ENCODE data around the gene SLC9A9.

Gene SLC9A9

DNA sequence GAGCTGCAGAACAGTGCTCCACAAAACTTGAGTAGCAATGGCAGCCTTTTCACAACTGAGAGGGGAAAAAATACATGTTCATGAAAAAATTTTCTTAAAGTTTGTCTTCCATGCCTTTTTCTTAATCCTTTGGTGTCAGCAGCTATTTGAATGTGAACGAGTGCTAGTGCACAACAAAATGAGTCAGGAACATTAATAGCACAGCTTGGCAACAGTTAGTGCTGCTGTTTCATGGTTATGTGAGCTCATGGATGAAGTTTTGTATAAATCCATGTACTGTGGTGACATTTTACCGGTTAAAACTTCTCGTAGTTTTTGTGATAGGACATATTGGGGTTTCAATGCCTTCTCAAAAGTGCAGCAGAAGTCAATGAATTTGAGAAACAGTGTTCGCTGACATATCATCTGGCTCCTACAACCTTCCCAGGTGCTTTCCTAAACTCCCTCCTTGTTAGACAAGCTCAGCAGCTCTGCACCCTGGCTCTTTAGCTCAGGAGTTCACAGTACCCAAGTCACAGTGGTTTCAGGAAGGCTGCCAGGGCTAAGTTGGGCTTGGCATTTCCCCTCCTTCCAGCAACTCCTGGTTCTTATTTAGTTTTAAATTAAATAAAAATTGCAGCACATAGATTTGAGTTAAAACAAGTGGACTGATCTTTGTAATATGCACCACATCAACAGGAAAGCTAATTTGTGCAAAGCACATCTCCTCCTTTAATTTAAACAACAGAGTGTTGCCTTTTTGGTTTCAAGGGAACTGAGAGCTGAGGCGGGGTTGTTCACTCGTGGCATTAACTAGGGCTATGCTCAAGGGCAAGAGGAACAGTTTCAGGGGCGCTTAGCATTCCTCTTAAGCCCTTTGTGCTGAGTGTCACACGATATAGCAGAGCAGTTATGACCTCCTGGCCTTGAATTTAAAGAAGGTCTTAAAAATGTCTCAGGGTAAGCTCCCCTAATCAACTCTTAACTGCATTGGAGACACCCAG is 365.9 kb downstream of the SLC9A9 start:
- no peak for DNase-seq

DNA sequence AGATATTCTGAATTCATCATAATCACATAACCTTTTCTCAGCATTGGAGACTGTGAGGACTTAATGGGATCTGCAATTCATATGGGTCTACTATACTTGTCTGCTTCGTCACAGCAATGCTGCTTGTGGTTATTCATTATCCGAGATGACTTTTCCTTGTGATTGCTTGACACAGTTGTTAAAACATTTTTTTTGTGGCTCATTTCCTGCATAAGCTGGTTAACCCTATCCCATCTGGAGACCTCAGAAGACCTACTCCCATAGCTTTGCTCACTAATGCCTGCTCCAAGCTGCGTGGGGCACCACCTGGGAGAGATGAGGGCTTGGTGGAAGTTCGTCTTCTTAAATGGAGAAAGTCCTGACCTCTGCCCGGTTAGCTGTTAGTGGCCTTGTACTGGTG is 367.9 kb downstream of the SLC9A9 start:
- no peak for DNase-seq

GRCh38 chr3:143479727-143480126 is 368.5 kb downstream of the SLC9A9 start:
- DNase-seq: no peak

GRCh38 chr3:143478115-143478693 is 370.1 kb downstream of the SLC9A9 start:
- no peak for DNase-seq

GRCh38 chr3:143476965-143477640 is 371.2 kb downstream of the SLC9A9 start:
- DNase-seq: no peak

- no peak for DNase-seq
Measured at GRCh38 chr3:143475981-143476380, 372.3 kb downstream of the SLC9A9 start.

GRCh38 chr3:143472731-143473523 is 375.3 kb downstream of the SLC9A9 start:
- DNase-seq: no peak

GRCh38 chr3:143471705-143472104 is 376.6 kb downstream of the SLC9A9 start:
- DNase-seq: no peak

- DNase-seq: no peak
Measured at GRCh38 chr3:143469159-143469558, 379.1 kb downstream of the SLC9A9 start.

DNA sequence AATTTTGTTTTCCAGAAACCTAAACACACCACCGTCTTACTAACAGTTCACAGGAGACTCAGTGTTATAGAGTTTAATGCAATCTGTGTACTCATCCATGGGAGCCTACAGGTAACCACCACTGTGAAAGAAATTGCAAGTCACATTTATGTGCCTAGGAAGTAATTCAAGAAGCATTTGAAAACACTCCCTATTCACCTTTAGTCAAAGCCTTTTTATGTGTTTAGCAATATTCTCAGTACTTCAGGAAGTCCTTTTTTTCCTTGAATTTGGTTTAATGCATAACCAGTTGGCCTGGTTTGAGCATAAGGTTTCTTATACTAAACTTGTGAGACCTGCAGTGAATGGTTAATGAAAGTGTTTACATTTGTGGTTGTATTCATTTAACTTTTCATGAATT is 382.6 kb downstream of the SLC9A9 start:
- DNase-seq: no peak

GRCh38 chr3:143464850-143465249 is 383.4 kb downstream of the SLC9A9 start:
- DNase-seq: no peak

DNA sequence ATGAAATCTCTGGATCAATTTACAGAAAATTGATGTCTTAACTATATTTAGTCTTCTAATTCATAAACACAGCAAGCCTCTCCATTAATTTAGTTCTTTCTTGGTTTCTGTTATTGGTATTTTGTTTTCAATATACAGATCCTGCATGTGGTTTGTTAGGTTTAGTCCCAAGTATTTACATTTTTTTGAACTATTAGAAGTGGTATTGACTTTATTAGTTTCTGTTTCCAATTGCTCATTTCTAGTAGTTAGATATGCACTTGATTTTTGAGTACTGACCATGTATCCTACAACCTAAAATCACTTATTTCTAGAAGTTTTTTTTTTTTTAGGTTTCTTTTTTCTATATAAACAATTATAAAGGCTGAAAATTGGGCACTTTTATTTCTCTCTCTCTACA is 392.8 kb downstream of the SLC9A9 start:
- DNase-seq: no peak

DNA sequence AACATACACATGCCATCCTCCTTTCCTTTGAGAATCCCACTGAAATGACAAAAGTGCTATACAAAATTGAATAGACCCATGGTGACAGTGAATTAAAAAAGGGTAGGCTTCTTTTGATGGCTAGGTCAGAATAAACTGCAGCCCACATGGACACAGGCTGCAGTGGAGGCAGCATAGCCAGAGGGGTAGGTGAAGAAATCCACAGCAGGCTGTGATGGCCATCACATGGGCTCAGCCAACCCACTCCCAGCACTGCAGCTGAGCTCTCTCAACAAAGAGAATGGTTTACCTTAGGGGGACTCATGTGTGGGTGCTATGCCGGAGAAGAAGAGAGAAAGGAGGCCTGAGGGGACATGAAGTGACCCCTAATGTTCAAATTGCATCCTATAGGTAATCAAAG is 397.6 kb downstream of the SLC9A9 start:
- DNase-seq: no peak

- DNase-seq: no peak
Measured at GRCh38 chr3:143447491-143447890, 400.8 kb downstream of the SLC9A9 start.

DNA sequence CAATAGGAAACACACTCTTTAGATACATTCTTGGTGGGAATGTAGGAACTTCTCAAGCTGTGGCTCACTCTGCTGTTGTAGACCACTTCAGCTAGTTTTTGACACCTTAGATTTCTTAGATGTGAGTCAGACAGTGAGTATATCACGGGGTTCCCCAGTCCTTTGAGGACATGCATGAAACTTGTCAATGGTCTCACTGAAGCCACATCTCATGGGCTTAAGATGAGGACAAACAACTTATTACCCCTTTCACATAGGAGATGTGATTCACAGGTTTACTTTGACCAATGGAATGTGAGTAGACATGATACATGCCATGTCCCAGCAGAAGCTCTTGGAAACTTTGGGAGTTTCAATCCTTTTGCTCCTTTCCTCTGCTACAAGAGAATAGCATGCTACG is 403.1 kb downstream of the SLC9A9 start:
- no peak for DNase-seq

- no peak for DNase-seq
Measured at GRCh38 chr3:143443851-143444331, 404.4 kb downstream of the SLC9A9 start.

DNA sequence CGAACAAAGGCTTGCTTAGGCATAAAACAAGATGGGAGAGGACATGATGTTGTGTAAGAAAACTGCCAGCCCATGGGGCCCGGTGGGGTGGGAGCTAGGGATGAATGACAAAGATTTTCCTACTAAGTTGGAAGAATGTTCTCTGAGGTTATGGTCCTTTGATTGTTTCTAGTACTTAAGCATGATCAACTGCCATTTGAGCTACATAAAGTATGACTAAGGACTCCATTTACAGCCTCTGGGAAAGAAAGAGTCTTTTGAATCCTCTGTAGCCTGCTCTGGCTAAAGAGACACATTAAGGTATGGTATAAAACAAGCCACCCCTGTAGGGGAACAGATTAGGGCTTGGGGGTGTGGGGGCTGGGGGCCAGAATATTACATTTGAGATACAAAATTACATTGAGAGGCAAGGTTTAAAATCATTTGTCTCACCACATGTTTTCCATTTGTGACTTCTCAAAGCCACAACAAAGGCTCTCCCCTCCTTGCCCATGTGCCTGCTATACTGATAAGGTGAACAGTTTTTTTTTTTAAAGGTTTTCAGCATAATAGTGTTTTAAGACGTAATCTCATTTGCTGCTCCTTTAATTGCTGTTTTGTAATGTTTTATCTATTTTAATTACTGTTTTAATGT is 405.3 kb downstream of the SLC9A9 start:
- DNase-seq: no peak

DNA sequence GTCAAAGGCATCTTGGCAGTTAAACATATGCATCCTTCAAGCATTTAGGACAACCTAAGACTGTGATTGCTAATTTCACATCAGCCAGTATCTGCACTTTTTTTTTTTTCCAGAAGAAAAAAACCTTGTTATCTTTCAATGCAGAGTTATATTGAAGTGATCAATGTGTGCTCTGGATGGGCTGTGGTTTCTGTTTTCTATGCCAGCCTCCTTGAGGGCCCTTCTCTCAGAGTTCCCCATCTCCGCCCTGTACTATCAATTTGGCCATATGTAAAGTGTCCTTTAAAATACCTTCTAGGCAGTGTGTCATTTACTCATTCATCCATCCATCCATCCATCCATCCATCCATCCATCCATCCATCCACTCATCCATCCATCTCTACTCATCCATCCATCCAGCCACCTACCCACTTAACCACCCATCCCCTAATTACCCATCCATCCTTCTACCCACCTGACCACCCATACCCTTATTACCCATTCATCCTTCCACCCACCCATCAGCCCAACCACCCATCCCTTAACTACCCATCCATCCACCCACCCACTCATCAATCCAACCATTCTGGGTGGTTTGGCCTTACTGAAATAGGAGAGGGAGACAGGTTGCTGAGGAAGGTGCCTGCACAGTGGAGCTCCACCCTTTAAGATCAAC is 406.6 kb downstream of the SLC9A9 start:
- no peak for DNase-seq

DNA sequence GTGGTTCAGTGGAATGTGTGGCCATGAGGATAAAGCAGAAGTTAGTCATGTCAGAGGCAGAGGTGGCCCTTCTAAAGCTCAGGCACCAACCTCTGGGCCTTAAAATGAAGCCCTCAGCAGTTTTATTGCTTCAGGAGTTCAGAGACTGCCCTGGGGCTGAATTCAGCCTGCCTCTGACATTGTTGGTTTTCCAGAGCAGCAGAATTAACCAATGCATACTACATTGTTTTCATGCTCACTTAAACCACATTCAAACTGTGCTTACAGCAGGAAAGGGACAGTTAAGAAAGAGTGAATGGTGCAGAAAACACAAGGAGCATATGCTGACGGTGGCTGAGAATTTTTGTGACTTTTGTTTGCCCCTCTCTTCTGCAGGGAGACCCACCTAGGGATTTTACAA is 408.5 kb downstream of the SLC9A9 start:
- no peak for DNase-seq

- no peak for DNase-seq
Measured at GRCh38 chr3:143437405-143437804, 410.9 kb downstream of the SLC9A9 start.

GRCh38 chr3:143436231-143436930 is 411.9 kb downstream of the SLC9A9 start:
- DNase-seq: no peak
